H9 (cell line): ENCODE measurements around the gene TLX1. TPM values are rescaled to one million over a fixed set of nuclear protein-coding genes. Genes with fewer than 3 reads are reported as not detected.

Source experiments
- DNase-seq: peaks from one replicate; pipeline ENCODE4 v3.0.0-alpha.2; 2017
- H2AFZ ChIP-seq: one replicate; pipeline ENCODE4 v1.6.1; 2013; ENCODE audit warnings: mild to moderate bottlenecking, low read length, control low read depth, moderate library complexity
- H2AK5ac ChIP-seq: 2 replicates; pipeline ENCODE4 v1.6.1; 2013; ENCODE audit warnings: low read length, control low read depth, mixed read lengths; ENCODE audit not compliant: insufficient read length
- H2BK120ac ChIP-seq: one replicate; pipeline ENCODE4 v1.6.1; 2013; ENCODE audit warnings: low read depth, mild to moderate bottlenecking, low read length, control low read depth, inconsistent platforms; ENCODE audit not compliant: poor library complexity, severe bottlenecking
- H2BK12ac ChIP-seq: 2 replicates; pipeline ENCODE4 v1.6.1; 2013; ENCODE audit warnings: low read length, control low read depth, mixed read lengths, low read depth; ENCODE audit not compliant: insufficient read length
- H2BK15ac ChIP-seq: 2 replicates; pipeline ENCODE4 v1.6.1; 2013; ENCODE audit warnings: low read depth, low read length, control low read depth
- H2BK20ac ChIP-seq: one replicate; pipeline ENCODE4 v1.6.1; 2013; ENCODE audit warnings: low read depth, mild to moderate bottlenecking, low read length, control low read depth, inconsistent platforms; ENCODE audit not compliant: poor library complexity, severe bottlenecking
- H2BK5ac ChIP-seq: 2 replicates; pipeline ENCODE4 v1.6.1; 2013; ENCODE audit warnings: low read length, control low read depth, mixed read lengths; ENCODE audit not compliant: insufficient read length
- H3K14ac ChIP-seq: 2 replicates; pipeline ENCODE4 v1.6.1; 2013; ENCODE audit warnings: low read length, control low read depth; ENCODE audit not compliant: insufficient read depth
- H3K18ac ChIP-seq: 2 replicates; pipeline ENCODE4 v1.6.1; 2013; ENCODE audit warnings: low read depth, mild to moderate bottlenecking, mixed read lengths, low read length, control low read depth; ENCODE audit not compliant: insufficient read length
- H3K23ac ChIP-seq: 2 replicates; pipeline ENCODE4 v1.6.1; 2013; ENCODE audit warnings: low read length, control low read depth, mixed read lengths, low read depth; ENCODE audit not compliant: insufficient read length
- H3K23me2 ChIP-seq: 2 replicates; pipeline ENCODE4 v1.6.1; 2013; ENCODE audit warnings: low read depth, mild to moderate bottlenecking, mixed read lengths, low read length, control low read depth; ENCODE audit not compliant: insufficient read length, poor library complexity, severe bottlenecking
- H3K27ac ChIP-seq: 2 replicates; pipeline ENCODE4 v1.5.1; 2013; ENCODE audit warnings: low read length, control low read depth, mixed read lengths, low read depth; ENCODE audit not compliant: insufficient read length
- H3K27me3 ChIP-seq: 2 replicates; pipeline ENCODE4 v1.6.1; 2013; ENCODE audit warnings: low read length, control low read depth, inconsistent platforms; ENCODE audit not compliant: insufficient read depth
- H3K4ac ChIP-seq: 2 replicates; pipeline ENCODE4 v1.6.1; 2013; ENCODE audit warnings: low read depth, mild to moderate bottlenecking, control low read depth, inconsistent platforms, low read length, moderate library complexity
- H3K4me1 ChIP-seq: 2 replicates; pipeline ENCODE4 v1.6.1; 2013; ENCODE audit warnings: low read length, control low read depth, inconsistent platforms; ENCODE audit not compliant: insufficient read depth
- H3K4me2 ChIP-seq: 2 replicates; pipeline ENCODE4 v1.6.1; 2013; ENCODE audit warnings: low read length, control low read depth, mixed read lengths; ENCODE audit not compliant: insufficient read length, insufficient read depth
- H3K56ac ChIP-seq: 2 replicates; pipeline ENCODE4 v1.6.1; 2013; ENCODE audit warnings: low read depth, mild to moderate bottlenecking, mixed read lengths, low read length, control low read depth; ENCODE audit not compliant: insufficient read length
- H3K79me1 ChIP-seq: 2 replicates; pipeline ENCODE4 v1.6.1; 2013; ENCODE audit warnings: low read depth, mild to moderate bottlenecking, moderate library complexity, low read length, control low read depth, inconsistent platforms; ENCODE audit not compliant: insufficient read depth, poor library complexity, severe bottlenecking
- H3K79me2 ChIP-seq: 2 replicates; pipeline ENCODE4 v1.6.1; 2013; ENCODE audit warnings: low read length, control low read depth, inconsistent platforms; ENCODE audit not compliant: insufficient read depth
- H3K9ac ChIP-seq: 2 replicates; pipeline ENCODE4 v1.6.1; 2013; ENCODE audit warnings: low read length, control low read depth, mixed read lengths; ENCODE audit not compliant: insufficient read length; ENCODE audit errors: extremely low read depth
- H3K9me3 ChIP-seq: one replicate; pipeline ENCODE4 v1.6.1; 2013; ENCODE audit warnings: low read depth, low read length, inconsistent platforms; ENCODE audit not compliant: control insufficient read depth
- H3T11ph ChIP-seq: one replicate; pipeline ENCODE4 v1.6.1; 2013; ENCODE audit warnings: mild to moderate bottlenecking, low read length, control low read depth, inconsistent platforms
- H4K20me1 ChIP-seq: one replicate; pipeline ENCODE4 v1.6.1; 2013; ENCODE audit not compliant: control insufficient read depth, insufficient read length, insufficient read depth
- H4K5ac ChIP-seq: 2 replicates; pipeline ENCODE4 v1.6.1; 2013; ENCODE audit warnings: low read depth, mild to moderate bottlenecking, mixed read lengths, low read length, control low read depth; ENCODE audit not compliant: insufficient read length
- H4K8ac ChIP-seq: replicated peaks from 2 replicates; pipeline ENCODE4 v1.6.1; 2013; ENCODE audit warnings: low read length, control low read depth, mixed read lengths, low read depth; ENCODE audit not compliant: insufficient read length
- H4K91ac ChIP-seq: 2 replicates; pipeline ENCODE4 v1.6.1; 2013; ENCODE audit warnings: low read depth, mild to moderate bottlenecking, moderate library complexity, mixed read lengths, low read length, control low read depth; ENCODE audit not compliant: insufficient read length
- H3K27ac Mint-ChIP-seq, 3 experiments: 2 replicates in 2 of 3; 3 replicates in 1 of 3; pipeline ENCODE4 v1.8.0; 2020 to 2021; ENCODE audit warnings: mixed read lengths in 3 of 3, mild to moderate bottlenecking in 1 of 3, moderate library complexity in 1 of 3
- H3K27me3 Mint-ChIP-seq: 2 replicates; pipeline ENCODE4 v1.8.0; 2021; ENCODE audit warnings: low read depth, mild to moderate bottlenecking, moderate library complexity, mixed read lengths
- H3K36me3 Mint-ChIP-seq, 3 experiments: 2 replicates in 2 of 3; 3 replicates in 1 of 3; pipeline ENCODE4 v1.8.0; 2020 to 2021; ENCODE audit warnings: low read depth in 3 of 3, mixed read lengths in 3 of 3; ENCODE audit not compliant: insufficient read depth in 1 of 3
- H3K4me1 Mint-ChIP-seq, 2 experiments: 2 replicates each; pipeline ENCODE4 v1.8.0; 2020; ENCODE audit warnings: mixed read lengths in 2 of 2
- H3K4me3 Mint-ChIP-seq, 2 experiments: 2 replicates in 1 of 2; 3 replicates in 1 of 2; pipeline ENCODE4 v1.8.0; 2020 to 2021; ENCODE audit warnings: mild to moderate bottlenecking in 2 of 2, mixed read lengths in 2 of 2, moderate library complexity in 1 of 2
- H3K9me3 Mint-ChIP-seq, 2 experiments: 2 replicates in 1 of 2; 3 replicates in 1 of 2; pipeline ENCODE4 v1.8.0; 2020; ENCODE audit warnings: mild to moderate bottlenecking in 2 of 2, mixed read lengths in 2 of 2, moderate library complexity in 1 of 2
- WGBS: extraction: QIAGEN DNeasy Blood & Tissue Kit; methylation state at CpG from one replicate; pipeline ENCODE4 v1.1.7; 2013; ENCODE audit warnings: missing lambda C conversion rate, low lambda C conversion rate, mixed read lengths; ENCODE audit not compliant: insufficient read length; ENCODE audit errors: extremely low coverage; 5-methylcytosine and 5-hydroxymethylcytosine counted together
- total RNA-seq: library from RNA; stranded (reverse); gene quantifications from 2 replicates; pipeline ENCODE4 v1.2.1, GENCODE V29; 2021
- TF ChIP-seq, protein P1 (sequence below): fragments of 200-600 bp; sonication (generic); conservative IDR thresholded peaks from 3 replicates; pipeline ENCODE4 v1.8.0; 2021; ENCODE audit warnings: antibody characterized with exemption, mild to moderate bottlenecking

Gene TLX1
- total RNA-seq, 1 experiment from 2014 or later, result not detected

DNA sequence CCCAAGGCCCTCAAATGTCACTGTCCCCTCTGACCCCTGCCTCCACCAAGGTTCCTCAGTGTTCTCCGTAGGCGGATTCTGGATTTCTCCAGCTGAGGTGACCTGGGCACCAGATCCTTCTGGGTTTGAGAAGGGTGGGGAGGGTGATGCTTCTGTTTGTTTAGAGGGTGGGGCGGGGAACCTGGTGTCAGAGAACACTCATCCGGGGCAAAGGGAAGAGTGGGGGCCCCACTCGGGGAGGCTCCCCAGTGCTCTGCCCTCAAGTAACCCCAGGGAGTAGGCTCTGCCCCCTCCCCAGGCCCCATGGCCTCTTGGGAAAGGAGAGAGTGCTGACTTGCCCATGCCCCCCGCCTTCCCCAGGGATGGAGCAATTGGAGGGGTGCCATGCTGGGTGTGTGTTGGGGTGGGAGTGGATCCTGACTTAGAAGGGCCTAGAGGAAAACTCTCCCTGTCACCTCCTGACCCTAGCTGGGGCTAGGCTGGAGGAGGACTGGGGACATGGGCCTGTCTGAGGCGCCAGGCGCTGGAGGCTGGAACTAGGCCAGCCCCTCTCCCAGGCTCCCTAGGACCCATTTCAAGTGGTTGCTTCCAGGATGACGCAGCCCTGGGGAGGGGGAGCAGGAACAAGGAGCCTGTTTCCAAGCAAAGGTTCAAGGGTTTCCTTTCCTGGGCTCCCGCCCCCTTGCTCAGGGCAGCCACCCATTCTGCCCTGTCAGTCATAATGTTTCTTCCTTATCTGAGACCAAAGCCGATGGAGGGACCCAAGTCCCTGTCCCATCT lies 41.4 kb upstream of the TLX1 start:
- TF ChIP-seq, protein P1, sequence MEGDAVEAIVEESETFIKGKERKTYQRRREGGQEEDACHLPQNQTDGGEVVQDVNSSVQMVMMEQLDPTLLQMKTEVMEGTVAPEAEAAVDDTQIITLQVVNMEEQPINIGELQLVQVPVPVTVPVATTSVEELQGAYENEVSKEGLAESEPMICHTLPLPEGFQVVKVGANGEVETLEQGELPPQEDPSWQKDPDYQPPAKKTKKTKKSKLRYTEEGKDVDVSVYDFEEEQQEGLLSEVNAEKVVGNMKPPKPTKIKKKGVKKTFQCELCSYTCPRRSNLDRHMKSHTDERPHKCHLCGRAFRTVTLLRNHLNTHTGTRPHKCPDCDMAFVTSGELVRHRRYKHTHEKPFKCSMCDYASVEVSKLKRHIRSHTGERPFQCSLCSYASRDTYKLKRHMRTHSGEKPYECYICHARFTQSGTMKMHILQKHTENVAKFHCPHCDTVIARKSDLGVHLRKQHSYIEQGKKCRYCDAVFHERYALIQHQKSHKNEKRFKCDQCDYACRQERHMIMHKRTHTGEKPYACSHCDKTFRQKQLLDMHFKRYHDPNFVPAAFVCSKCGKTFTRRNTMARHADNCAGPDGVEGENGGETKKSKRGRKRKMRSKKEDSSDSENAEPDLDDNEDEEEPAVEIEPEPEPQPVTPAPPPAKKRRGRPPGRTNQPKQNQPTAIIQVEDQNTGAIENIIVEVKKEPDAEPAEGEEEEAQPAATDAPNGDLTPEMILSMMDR, result no peak
- no peak for DNase-seq
- Mint-ChIP-seq H3K4me1 (peaks cover 3 to 14% of the 10 kb centered on the region in 2 experiments), H3K4me3 (no peak overlapping the region), H3K27ac (no peak overlapping the region), H3K27me3 (peaks cover 72% of the 10 kb centered on the region), H3K9me3 (no peaks in the 10 kb centered on the region), H3K36me3 (no peaks in the 10 kb centered on the region)
- Histone ChIP-seq H3K18ac (no peak overlapping the region), H4K5ac (no peak overlapping the region), H3K23me2 (no peaks in the 10 kb centered on the region), H3K79me2 (no peaks in the 10 kb centered on the region), H2BK5ac (no peak overlapping the region), H4K20me1 (no peaks in the 10 kb centered on the region), H3K4ac (no peak overlapping the region), H3K4me1 (no peaks in the 10 kb centered on the region; the same call in 1 of the 2 replicates), H3K56ac (no peak overlapping the region), H2BK120ac (no peak overlapping the region), H2BK12ac (no peak overlapping the region), H2AFZ (no peak overlapping the region), H4K8ac (no peak overlapping the region), H3K27ac (no peak overlapping the region), H3K79me1 (no peaks in the 10 kb centered on the region), H2BK15ac (no peak overlapping the region), H4K91ac (no peak overlapping the region), H2AK5ac (no peak overlapping the region), H3K14ac (no peak overlapping the region), H2BK20ac (no peak overlapping the region), H3T11ph (no peak overlapping the region), H3K9me3 (no peaks in the 10 kb centered on the region), H3K23ac (no peak overlapping the region), H3K27me3 (no peaks in the 10 kb centered on the region; the same call in 1 of the 2 replicates), H3K9ac (no peak overlapping the region), H3K4me2 (no peak overlapping the region)
- WGBS, result no CpG with 5 or more reads among the region's 11 CpGs
